ENCODE results near the gene RRP9.

DNA sequence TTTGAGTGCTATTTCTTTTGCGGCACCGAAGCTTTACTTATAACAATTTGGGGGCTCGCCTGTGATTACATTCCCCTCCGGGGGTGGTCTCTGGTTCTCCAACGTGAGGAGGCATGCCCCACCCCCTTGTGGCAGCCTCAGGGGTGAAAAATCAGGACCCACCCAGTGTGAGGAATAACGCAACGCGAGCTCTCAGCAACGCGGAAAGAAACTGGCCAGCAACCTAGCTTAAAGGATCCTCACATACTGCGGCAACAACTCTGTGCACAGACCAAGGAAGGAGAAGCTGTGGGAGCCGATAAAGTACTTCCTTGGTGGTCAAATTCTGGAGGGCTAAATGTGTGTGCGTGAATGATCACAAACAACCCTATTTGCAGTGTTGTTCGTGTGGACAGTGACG is 44.3 kb downstream of the RRP9 start:
- no peak for TF ChIP-seq POLR2A (IDR thresholded peaks at IDR 0.05; ENCODE audit: low read length)
- no peak for TF ChIP-seq GATA1 (IDR thresholded peaks at IDR 0.05; ENCODE audit: low read depth, low read length)

All from erythroblast (primary cell).